ENCODE results near the gene AIFM2. TPM values are rescaled to one million over a fixed set of nuclear protein-coding genes. Genes with fewer than 3 reads are reported as not detected.

Gene AIFM2
- total and polyA plus RNA-seq, 10 donors: 4.3 to 9.4 (median 7.4) TPM

DNA sequence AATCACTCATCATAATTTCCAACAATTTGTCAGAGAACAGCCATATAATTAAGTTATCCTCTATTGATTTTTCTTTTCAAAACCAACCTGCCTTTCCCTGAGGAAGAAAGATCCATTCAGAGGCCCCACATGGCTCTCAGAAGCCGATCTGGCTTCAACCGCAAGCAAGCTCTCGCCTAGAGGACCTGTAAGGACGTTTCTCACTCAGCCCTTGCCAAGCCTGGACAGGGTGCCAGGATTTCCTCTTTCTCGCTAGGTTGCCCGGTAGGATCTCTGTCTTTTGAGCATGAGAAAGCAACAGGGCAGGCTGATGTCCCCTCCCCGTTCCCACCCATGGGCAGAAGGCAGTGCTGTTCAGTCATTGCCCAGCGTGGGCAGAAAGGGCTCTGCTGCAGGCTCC is 13.0 kb downstream of the AIFM2 start:
- H3K36me3 ChIP-seq: peaks cover 0 to 70% (median 7%) of the 10 kb centered on the region in 6 donors
- no peaks in the 10 kb centered on the region for H3K9me3 ChIP-seq
- WGBS, 5 donors: 74 to 89% (median 82%) methylated on average over 6 to 8 of the region's 8 CpGs
- TF ChIP-seq, protein P1, sequence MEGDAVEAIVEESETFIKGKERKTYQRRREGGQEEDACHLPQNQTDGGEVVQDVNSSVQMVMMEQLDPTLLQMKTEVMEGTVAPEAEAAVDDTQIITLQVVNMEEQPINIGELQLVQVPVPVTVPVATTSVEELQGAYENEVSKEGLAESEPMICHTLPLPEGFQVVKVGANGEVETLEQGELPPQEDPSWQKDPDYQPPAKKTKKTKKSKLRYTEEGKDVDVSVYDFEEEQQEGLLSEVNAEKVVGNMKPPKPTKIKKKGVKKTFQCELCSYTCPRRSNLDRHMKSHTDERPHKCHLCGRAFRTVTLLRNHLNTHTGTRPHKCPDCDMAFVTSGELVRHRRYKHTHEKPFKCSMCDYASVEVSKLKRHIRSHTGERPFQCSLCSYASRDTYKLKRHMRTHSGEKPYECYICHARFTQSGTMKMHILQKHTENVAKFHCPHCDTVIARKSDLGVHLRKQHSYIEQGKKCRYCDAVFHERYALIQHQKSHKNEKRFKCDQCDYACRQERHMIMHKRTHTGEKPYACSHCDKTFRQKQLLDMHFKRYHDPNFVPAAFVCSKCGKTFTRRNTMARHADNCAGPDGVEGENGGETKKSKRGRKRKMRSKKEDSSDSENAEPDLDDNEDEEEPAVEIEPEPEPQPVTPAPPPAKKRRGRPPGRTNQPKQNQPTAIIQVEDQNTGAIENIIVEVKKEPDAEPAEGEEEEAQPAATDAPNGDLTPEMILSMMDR (IDR thresholded peaks at IDR 0.05 in 8 of 11, conservative IDR thresholded peaks at IDR 0.05 in 3 of 11): no peak
- TF ChIP-seq POLR2A (IDR thresholded peaks at IDR 0.05) (no peak), POLR2AphosphoS5 (IDR thresholded peaks at IDR 0.05) (no peak)
- H3K4me3 ChIP-seq: no peak overlapping the region
- no peak overlapping the region for H3K27ac ChIP-seq
- peaks cover 0 to 13% (median 7%) of the 10 kb centered on the region in 6 donors for H3K4me1 ChIP-seq
- intact Hi-C loops (cut with DNase I; ENCODE audit: low total_unique reads): no loop called here
- peak; percentile 35 for DNase-seq
- no peaks in the 10 kb centered on the region for H3K27me3 ChIP-seq (replicated peaks in 1 of 7)

DNA sequence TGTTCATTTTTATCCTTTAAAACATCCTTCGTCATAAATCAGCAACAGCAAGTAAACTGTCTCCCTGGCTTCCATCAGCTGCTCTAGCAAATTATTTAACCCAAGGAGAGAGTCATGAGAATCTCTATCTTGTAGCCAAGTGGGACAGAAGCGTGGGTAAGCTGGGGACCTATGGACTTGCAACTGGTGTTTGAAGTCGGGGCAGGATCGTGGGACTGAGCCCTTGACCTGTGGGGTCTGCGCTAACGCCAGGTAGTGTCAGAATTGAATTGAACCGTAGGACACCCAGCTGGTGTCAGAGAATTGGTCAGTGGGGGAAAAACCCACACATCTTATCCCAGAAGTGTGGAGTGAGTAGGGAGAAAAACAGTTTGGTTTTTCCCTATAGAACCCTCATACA is 13.4 kb downstream of the AIFM2 start:
- peaks cover 0 to 74% (median 9%) of the 10 kb centered on the region in 6 donors for H3K36me3 ChIP-seq
- no peaks in the 10 kb centered on the region for H3K9me3 ChIP-seq
- H3K4me3 ChIP-seq: no peak overlapping the region
- intact Hi-C loops (cut with DNase I; ENCODE audit: low total_unique reads): no loop called here
- 92 to 96% (median 95%) methylated on average over 7 of the region's 7 CpGs for WGBS, 5 donors
- DNase-seq: peak; percentile 52
- TF ChIP-seq POLR2A (IDR thresholded peaks at IDR 0.05): no peak
- TF ChIP-seq POLR2AphosphoS5 (IDR thresholded peaks at IDR 0.05): no peak
- TF ChIP-seq, protein P1 (IDR thresholded peaks at IDR 0.05 in 8 of 11, conservative IDR thresholded peaks at IDR 0.05 in 3 of 11): no peak
- no peaks in the 10 kb centered on the region for H3K27me3 ChIP-seq (replicated peaks in 1 of 7)
- H3K4me1 ChIP-seq: peaks cover 0 to 13% (median 7%) of the 10 kb centered on the region in 6 donors
- H3K27ac ChIP-seq: no peak overlapping the region

DNA sequence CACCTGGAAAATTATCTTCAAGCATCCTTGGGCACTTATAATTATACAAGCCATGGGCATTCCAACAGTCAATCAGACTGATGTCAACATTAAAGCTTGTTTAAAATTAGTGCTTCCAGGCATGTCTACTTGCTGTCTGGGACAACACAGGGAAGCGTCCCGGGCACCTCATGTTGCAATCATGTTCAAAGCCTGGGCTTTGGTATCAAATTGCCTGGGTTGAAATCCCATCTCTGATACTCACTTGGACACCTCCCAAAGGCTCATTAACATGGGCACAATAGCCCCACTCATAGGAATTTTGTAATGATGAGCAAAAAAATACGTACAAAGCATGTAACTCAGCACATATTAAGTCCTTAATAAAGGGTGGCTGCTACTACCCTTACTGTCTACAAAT is 14.4 kb downstream of the AIFM2 start:
- Histone ChIP-seq H3K4me3 (no peak overlapping the region), H3K4me1 (peaks cover 0 to 13% (median 7%) of the 10 kb centered on the region in 6 donors), H3K36me3 (peaks cover 0 to 77% (median 17%) of the 10 kb centered on the region in 6 donors), H3K27me3 (replicated peaks in 1 of 7) (no peaks in the 10 kb centered on the region), H3K27ac (no peak overlapping the region), H3K9me3 (no peaks in the 10 kb centered on the region)
- TF ChIP-seq POLR2AphosphoS5 (IDR thresholded peaks at IDR 0.05) (no peak), POLR2A (IDR thresholded peaks at IDR 0.05) (no peak)
- TF ChIP-seq, protein P1 (IDR thresholded peaks at IDR 0.05 in 8 of 11, conservative IDR thresholded peaks at IDR 0.05 in 3 of 11): no peak
- intact Hi-C loops (cut with DNase I; ENCODE audit: low total_unique reads): no loop called here
- WGBS, 5 donors: 85 to 97% (median 94%) methylated on average over 3 of the region's 3 CpGs
- DNase-seq: peak; percentile 6

DNA sequence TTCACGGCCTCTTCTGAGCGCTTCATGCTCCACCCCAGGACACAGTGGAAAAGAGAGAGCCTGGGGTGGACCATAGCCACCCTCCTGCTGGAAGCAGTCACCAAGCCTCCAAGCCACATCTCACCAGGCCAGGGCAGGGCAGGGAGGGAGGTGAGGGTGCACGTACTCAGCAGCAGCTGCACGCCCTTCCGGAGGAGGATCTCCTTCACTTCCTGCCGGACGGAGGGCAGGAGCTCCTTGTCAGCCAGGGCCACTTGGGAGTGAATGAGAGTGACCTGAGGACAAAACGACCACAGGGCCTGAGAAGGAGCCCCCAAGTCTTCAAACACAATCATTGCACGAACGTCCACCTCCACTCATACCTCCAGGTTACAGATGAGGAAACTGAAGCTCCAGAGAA is 15.0 kb downstream of the AIFM2 start:
- DNase-seq: peak; percentile 64
- 72 to 84% (median 79%) methylated on average over 6 to 10 of the region's 10 CpGs for WGBS, 5 donors
- peaks cover 0 to 13% (median 7%) of the 10 kb centered on the region in 6 donors for H3K4me1 ChIP-seq
- no peaks in the 10 kb centered on the region for H3K27me3 ChIP-seq (replicated peaks in 1 of 7)
- H3K27ac ChIP-seq: no peak overlapping the region
- H3K36me3 ChIP-seq: peaks cover 0 to 77% (median 22%) of the 10 kb centered on the region in 6 donors
- H3K9me3 ChIP-seq: no peaks in the 10 kb centered on the region
- H3K4me3 ChIP-seq: no peak overlapping the region
- intact Hi-C loops (cut with DNase I; ENCODE audit: low total_unique reads): no loop called here
- TF ChIP-seq, protein P1 (IDR thresholded peaks at IDR 0.05 in 8 of 11, conservative IDR thresholded peaks at IDR 0.05 in 3 of 11): no peak
- TF ChIP-seq POLR2A (IDR thresholded peaks at IDR 0.05) (no peak), POLR2AphosphoS5 (IDR thresholded peaks at IDR 0.05) (no peak)
